Measurements from ENCODE around the gene CDK11A.
"Not testable (repeated sequence)": the region's sequence is repeated elsewhere in the genome, so short reads cannot be mapped to it uniquely, and the experiment has no call there.

The CDK11A gene

DNA sequence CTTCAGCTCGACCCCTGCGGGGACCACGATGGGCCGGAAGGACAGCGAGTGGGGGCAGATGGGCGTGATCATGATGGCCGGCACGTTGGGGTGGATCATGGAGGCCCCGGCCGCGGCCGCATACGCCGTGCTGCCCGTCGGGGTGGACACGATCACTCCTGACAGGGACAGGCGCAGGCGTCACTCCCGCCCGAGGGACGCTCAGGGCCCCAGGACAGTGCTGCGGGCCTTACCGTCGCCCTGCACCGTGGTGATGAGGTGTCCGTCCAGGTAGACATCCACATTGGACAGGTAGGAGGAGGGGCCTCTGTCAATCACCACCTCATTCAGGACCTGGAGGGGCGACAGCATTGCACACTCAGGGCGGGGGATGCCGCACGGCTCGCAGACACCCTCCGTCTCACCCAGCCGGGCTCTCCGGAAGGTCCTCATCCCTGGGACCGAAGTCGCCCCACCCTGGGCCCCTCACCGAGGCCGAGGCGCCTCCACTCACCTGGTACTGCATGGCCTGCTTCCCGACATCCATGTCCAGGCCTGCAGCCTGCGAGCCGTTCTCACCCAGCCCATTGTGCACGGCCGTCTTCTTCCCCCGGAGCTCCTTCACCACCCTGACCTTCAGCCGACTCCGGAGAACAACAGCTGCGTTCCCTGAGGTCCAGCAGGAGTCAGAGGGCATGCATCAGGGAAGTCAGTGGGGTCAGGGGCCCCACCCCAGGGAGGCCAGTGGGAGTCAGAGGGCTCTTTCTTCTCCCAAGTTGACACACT lies 30.1 kb upstream of the CDK11A start:
- no peak for DNase-seq

GRCh38 chr1:1753607-1754005 lies 29.4 kb upstream of the CDK11A start:
- no peak for DNase-seq

GRCh38 chr1:1752636-1753606 lies 28.8 kb upstream of the CDK11A start:
- no peak for DNase-seq

DNA sequence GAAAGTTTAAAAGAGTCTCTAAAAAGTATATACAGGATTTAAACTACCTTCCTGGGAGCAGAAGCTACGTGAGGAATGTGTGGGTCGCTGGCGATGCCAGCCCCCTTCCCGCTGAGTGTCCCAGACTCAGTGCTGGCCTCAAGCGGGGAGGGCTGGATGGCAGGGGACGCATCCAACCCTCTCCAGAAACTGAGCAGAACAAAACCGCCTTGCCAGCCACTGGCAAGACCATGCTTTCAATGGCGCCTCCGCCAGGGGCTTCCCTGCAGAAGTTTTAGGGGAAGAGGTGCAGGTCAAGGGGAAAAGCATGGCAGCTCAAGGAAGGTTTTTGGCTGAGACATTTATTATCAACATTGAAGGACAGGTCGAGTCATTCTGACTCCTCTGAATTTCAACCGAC lies 28.0 kb upstream of the CDK11A start:
- no peak for DNase-seq

DNA sequence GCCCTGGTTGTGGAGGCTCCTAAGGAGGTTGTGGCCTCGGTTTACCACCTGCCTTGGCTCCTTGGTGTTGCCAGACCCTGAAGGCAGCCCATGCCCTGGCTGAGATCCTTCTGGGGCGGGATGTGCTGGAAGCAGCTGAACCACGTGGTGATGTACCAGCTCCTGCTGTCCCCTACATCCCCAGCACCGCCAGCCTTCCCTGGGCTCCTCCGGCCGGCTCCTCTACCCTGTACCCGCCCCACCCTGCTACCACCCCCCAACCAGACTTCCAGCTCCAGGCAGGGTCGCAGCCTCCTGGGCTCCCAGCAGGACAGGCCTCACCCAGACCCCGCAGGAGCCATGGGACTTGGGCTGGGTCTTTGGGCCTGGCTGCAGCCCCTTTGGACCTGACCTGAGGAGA lies 25.8 kb upstream of the CDK11A start:
- DNase-seq, result not testable (repeated sequence)

DNA sequence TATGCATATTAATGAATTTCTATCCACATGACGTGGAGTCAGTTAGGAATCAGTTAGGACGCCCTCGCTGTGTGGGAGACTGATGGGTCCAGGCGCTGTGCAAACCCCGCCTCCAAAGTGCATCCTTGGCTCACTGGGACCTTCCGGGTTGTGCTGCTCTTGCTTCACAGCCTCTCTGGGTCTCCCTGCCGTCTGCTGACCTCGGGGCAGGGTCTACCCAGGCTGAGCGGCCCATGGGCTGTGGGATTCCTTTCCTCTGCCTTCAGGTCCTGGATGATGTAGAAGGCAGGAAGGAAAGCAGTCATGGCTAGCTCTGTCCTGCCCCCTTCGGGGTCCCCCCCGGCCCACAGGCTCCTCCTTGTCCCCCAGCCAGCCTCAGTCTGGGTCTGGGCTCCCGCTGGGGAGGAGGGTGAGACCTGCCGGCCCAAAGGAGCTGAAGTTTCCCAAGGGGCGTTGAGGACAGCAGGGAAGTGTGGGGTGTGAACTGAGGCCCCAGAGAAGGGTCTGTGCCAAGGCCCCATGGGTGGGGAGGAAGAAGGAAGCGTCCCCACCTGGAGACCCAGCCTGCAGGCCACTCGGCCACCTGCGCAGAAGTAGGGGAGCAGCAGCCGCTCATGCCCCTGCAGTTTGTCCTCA lies 24.6 kb upstream of the CDK11A start:
- no peak for DNase-seq

DNA sequence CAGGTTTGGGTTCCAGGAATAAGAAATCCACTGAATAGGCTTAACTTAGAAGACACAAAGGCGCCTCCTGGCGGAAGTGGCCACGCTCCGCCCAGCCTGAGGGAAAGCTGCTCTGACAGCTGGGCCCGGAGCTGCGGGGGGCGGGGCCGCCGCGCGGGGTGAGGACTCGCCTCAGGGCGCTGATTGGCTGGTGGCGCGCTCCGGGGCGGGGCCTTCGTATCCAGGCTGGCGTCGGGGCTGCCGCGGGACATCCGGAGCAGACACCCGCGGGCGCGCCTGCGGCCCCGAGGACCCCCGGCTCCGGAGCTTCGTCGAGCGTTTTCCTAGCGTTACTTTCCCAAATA lies 22.4 kb upstream of the CDK11A start:
- not testable (repeated sequence) for DNase-seq

DNA sequence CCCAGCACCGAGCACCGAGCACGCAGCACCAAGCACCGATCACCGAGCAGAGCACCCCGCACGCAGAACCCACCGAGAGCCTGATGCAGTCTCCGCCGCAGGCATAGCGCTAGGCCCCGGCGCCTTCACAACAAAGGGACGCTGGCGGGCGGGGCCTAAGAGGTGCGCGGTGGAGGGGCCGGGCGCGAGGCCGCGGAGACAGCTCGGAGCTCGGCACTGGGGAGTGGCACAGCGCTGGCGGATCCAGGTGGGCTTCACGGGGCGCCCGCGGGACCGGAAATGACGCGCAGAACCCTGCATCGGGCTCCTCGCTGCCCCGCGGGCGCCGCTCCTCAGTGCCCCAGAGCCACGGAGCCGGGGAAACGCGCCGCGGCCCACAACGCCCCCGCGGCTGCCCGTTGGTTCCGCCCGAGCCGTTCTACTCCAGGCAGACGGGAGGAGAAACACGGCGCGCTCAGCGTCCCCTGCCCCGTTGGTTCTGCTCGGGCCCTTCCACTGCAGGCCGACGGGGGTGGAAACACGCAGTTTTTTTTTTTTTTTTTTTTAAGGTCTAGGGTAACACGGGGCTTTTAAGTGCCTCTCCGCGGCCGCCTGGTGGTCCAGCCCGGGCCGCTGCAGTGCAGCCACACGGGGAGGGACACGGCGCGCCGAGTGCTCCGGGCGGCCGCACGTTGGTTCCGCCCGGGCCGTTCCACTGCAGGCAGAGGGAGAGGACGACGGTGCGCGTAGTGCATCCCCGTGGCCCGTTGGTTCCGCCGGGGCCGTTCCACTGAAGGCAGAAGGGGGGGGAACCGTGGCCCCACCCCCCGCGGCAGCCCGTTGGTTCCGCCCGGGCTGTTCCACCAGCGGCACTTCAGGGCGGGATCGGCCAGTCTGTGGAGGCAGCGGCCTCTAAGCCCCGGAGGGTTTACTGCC lies 21.8 kb upstream of the CDK11A start:
- DNase-seq, result peak; percentile 18

DNA sequence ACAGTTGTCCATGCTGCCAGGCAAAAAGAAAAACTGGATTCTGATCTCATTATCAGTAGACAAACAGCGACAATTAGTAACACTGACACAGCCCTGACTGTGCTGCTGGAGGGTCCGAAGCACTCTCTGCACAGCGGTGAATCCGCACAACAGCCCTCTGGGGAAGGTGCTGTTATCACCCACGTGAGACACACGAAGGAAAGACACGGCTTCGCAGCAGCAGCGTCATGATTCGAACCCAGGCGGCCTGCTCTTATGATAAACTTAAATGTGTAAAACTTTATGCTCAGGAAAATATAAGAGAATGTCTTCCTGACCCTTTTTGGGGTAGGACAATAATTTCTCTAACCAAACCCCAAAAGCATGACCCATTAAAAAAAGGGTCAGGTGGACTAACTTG lies 18.4 kb upstream of the CDK11A start:
- not testable (repeated sequence) for DNase-seq

DNA sequence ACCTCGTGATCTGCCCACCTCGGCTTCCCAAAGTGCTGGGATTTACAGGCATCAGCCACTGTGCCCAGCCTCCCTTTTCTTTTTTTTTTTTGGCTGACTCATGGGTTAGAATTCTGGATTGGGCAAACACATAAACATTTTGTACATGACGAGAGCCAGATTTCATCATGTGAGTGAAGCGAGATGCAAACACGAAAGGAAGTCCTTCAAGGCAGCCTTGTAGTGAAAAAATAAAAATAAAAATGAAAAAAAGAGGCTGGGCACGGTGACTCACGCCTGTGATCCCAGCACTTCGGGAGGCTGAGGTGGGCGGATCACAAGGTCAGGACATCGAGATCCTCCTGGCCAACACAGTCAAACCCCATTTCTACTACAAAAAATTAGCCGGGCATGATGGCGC lies 16.9 kb upstream of the CDK11A start:
- DNase-seq, result not testable (repeated sequence)

DNA sequence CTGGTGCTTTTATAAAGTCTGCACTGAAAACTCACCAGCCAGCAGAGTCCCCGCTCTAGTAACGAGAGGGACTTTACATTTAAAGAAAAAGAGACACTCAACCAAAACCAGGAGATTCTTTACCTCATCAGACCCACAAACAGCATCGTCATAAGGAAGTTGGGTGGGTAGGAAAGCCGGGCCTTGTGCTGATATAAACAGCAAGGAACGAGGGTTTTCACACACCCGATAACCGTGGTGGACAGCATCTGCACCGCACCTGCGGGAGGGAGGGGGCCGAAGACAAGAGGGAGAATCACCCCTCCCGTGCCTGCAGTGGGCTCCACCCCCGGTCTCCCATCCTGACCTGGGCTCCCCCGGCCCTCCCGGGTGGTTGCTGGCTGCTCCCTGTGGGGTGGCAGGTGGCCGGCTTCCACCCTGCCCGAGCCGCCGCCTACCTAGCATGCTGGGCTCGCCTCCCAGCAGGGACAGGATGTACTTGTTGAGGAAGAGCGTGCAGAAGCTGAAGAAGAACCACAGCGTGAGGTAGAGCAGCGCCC lies 14.7 kb upstream of the CDK11A start:
- DNase-seq, result not testable (repeated sequence)

GRCh38 chr1:1737675-1738590 lies 13.8 kb upstream of the CDK11A start:
- not testable (repeated sequence) for DNase-seq

DNA sequence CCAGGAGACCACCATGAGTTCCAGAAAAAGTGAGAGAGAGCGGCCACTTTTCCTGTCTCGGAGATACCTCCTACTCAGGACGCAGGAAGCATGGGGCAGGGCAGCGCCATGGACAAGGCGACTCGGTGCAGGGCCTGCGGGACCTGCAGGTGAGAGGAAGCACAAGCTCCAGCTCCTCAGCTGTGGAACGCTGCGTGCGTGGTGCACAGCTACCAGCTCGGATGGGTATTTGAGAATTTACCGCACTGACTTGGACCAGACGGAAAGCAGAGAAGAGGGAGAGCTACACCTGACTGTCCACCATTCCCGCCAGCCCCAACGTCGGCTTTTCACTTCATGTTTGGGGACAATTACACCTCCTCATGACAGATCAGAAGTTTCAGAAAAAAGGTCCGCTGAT lies 8.2 kb upstream of the CDK11A start:
- DNase-seq, result no peak

GRCh38 chr1:1730870-1731269 lies 6.7 kb upstream of the CDK11A start:
- no peak for DNase-seq

DNA sequence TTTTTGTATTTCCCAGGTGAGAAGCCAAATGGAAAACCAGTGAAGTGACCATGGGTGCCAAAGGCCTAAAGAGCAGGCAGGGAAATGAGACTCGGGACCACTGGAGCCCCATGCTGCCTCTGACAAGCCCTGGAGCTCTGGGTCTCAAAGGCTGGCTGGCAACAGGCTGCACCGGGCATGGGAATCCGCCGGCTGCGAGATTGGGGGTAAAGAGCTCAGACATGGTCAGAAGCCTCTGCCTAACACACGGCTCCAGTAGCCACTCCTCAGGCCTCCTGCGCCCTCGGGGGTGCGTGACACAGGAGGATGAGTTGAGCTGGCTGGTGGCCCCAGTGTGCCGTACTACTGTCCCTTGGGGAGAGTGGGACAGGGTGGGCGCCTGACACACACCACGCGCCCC lies 6.1 kb upstream of the CDK11A start:
- DNase-seq, result not testable (repeated sequence)

DNA sequence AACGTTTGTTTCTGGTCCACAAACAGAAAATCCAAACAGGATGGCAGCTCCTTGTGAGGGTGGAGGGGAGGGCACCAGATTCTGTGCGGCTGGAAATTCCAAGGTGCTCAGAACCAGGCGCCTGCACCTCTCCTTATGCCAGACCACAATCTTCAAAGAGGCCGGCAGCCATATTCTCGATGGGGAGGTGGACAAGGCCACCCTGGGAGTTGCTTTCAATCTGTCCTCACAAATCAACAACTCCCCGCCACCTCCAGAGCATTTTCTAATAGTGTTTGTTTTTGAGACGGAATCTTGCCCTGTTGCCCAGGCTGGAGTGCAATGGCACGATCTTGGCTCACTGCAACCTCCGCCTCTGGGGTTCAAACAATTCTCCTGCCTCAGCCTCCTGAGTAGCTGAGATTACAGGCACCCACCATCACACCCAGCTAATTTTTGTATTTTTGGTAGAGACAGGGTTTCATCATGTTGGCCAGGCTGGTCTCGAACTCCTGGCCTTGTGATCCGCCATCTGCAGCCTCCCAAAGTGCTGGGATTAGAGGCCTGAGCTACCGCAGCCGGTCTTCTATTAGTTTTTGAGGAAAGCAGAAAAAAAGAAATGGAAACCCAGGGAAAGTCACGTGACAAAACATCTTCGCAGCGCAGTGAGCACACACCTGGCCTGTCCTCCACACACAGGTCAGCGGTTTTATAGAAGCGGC lies 5.1 kb upstream of the CDK11A start:
- DNase-seq, result not testable (repeated sequence)

- DNase-seq, result not testable (repeated sequence)
These were observed 4.3 kb upstream of the CDK11A start for GRCh38 chr1:1728308-1729005.

DNA sequence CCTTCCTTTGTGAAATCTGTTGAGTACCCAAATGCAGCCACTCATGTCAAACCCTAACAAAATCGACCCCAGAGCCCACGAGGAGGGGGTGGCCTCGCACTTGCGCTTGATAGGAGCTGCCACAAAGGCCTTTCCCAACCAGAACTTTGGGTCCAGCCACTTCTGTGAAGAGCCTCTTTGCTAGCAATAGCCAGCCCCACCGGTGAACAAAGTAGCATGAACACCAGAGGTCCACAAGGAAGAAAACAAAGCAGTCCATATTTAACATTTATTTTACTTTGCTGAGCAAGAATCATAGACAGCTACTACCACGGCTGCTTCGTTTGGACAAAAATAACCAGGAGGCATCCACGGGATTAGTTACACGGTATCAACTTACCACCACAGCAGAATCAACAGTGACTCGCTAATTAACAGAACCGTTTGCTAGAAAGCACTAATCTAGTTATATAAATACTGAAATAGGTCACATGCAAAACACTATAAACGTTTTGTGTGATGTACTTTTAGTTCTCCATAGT lies 3.0 kb upstream of the CDK11A start:
- not testable (repeated sequence) for DNase-seq

DNA sequence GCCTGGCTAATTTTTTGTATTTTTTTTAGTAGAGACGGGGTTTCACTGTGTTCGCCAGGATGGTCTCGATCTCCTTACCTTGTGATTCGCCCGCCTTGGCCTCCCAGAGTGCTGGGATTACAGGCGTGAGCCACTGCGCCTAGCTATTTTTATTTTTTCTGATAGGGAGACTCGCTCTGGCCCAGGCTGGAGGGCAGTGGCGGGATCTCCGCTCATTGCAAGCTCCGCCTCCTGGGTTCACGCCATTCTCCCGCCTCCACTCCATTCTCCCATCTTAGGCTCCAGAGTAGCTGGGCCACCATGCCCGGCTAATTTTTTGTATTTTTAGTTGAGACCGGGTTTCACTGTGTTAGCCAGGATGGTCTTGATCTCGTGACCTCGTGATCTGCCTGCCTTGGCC lies 1.9 kb upstream of the CDK11A start:
- not testable (repeated sequence) for DNase-seq
